ENCODE data around the gene SPACA4. TPM values are rescaled to one million over a fixed set of nuclear protein-coding genes. Genes with fewer than 3 reads are reported as not detected.
"Not testable (repeated sequence)": the region's sequence is repeated elsewhere in the genome, so short reads cannot be mapped to it uniquely, and the experiment has no call there.

SPACA4 gene
- total and polyA plus RNA-seq, 7 experiments from 2014 or later = not detected

DNA sequence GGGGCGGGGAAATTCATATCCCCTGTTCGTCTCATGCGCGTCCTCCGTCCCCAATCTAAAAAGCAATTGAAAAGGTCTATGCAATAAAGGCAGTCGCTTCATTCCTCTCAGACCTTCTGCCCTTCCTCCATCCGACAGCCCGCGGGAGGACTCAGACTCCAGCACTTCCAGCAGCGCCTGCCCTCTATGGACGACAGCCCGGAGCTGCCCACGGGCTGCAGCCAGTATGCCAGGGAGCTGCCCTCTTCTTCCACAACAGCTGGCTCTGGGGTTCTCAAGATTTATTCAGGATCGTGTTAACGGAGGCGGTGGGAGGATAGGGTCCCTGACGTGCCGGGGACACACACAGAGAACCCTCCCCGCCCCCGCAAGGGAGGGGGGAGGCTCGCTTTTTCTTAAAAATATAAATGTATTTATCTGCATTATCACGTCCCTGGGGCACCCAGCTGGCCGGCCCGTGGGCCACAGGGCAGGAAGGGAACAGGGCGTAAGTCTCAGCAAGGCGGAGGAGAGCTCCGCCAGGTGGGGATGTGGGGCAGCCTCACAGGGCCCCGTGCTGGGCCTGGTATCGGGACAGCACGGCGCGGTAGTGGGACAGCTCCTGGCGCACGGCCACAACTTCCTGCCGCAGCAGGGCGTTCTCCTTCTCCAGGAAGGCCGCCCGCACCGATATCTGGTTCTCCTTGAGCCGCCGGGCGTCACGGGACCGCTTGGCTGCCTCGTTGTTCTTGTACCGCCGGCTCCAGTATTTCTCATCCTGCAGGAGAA is 23.9 kb downstream of the SPACA4 start:
- Histone ChIP-seq H3K27me3 (ENCODE audit: control insufficient read depth in 2 of 2, insufficient read depth in 2 of 2, low read length in 2 of 2) (no peaks in the 10 kb centered on the region), H3K36me3 (ENCODE audit: control insufficient read depth in 2 of 3, insufficient read depth in 3 of 3, low read length in 3 of 3) (peaks cover 4 to 65% (median 11%) of the 10 kb centered on the region in 3 experiments), H3K4me3 (ENCODE audit: low read length) (no peak overlapping the region), H3K27ac (ENCODE audit: low read depth, low read length) (peak overlapping the region; percentile 11), H3K9me3 (ENCODE audit: control insufficient read depth in 2 of 3, low read length in 3 of 3) (no peaks in the 10 kb centered on the region), H3K4me1 (ENCODE audit: control insufficient read depth in 2 of 2, insufficient read depth in 2 of 2, low read length in 2 of 2) (peaks cover 29 to 32% of the 10 kb centered on the region in 2 donors)
- POLR2A ChIA-PET = interaction anchor here (0.7 to 7.5 kb wide), 5 partner anchors 8 to 107 kb away, joined by 3 to 73 read pairs (median 6); partner anchors contain the start of genes CA11, RPL18 and SPHK2
- peaks cover 0 to 13% (median 4%) of the 10 kb centered on the region in 5 donors for H3K36me3 Mint-ChIP-seq
- DNase-seq (no peak), ATAC-seq (no peak)
- no peaks in the 10 kb centered on the region for H3K27me3 Mint-ChIP-seq
- CTCF ChIA-PET = no interaction called here
- peaks cover 4 to 45% (median 34%) of the 10 kb centered on the region in 7 donors for H3K4me1 Mint-ChIP-seq
- H3K9me3 Mint-ChIP-seq = peaks cover 0 to 5% (median 0%) of the 10 kb centered on the region in 11 donors
- peak overlapping the region in 4 of 10 donors; percentile 23 to 38 (median 32) for H3K4me3 Mint-ChIP-seq
- intact Hi-C loops (cut with micrococcal nuclease) = loop anchor here (10.0 kb wide), 3 partner anchors 484 to 1244 kb away; partner anchors contain the start of genes AKT1S1 (in 1 of the 2), C19orf73 (in 1 of the 2), LIN7B (in 1 of the 2) and PPFIA3 (in 1 of the 2)
- H3K27ac Mint-ChIP-seq = peak overlapping the region in 5 of 9 donors; percentile 41 to 79 (median 56)

DNA sequence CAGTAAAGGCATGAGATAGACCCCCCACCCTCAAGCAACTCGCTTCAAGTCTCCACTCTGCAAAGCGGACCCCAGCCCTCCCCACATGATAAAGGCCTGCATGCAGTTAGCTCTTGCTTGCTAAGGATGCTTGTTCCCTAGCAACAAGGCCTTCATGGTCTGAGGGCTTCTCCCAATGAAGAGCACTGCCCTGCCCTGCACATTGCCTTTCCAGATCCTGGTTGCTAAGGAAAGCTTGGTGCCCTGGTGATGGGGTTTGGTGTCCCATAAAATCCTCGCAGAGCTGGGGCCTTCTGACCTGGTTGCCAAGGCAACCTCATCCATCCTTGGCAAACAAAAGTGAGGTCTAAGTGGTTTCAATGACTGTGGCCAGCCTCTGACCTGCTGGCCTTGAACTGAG is 24.7 kb downstream of the SPACA4 start:
- POLR2A ChIA-PET = interaction anchor here (0.6 to 7.5 kb wide), 5 partner anchors 8 to 267 kb away, joined by 3 to 73 read pairs (median 5); partner anchors contain the start of genes RPL18, SPHK2, SYNGR4 and TMEM143
- peak overlapping the region in 2 of 10 donors; percentile 23 to 37 for H3K4me3 Mint-ChIP-seq
- peaks cover 0 to 8% (median 0%) of the 10 kb centered on the region in 11 donors for H3K9me3 Mint-ChIP-seq
- Histone ChIP-seq H3K4me3 (ENCODE audit: low read length) (no peak overlapping the region), H3K4me1 (ENCODE audit: control insufficient read depth in 2 of 2, insufficient read depth in 2 of 2, low read length in 2 of 2) (peaks cover 29 to 32% of the 10 kb centered on the region in 2 donors), H3K36me3 (ENCODE audit: control insufficient read depth in 2 of 3, insufficient read depth in 3 of 3, low read length in 3 of 3) (peaks cover 4 to 63% (median 11%) of the 10 kb centered on the region in 3 experiments), H3K27ac (ENCODE audit: low read depth, low read length) (peak overlapping the region; percentile 29), H3K9me3 (ENCODE audit: control insufficient read depth in 2 of 3, low read length in 3 of 3) (no peaks in the 10 kb centered on the region), H3K27me3 (ENCODE audit: control insufficient read depth in 2 of 2, insufficient read depth in 2 of 2, low read length in 2 of 2) (no peaks in the 10 kb centered on the region)
- H3K27me3 Mint-ChIP-seq = no peaks in the 10 kb centered on the region
- peaks cover 0 to 13% (median 4%) of the 10 kb centered on the region in 5 donors for H3K36me3 Mint-ChIP-seq
- CTCF ChIA-PET = no interaction called here
- H3K27ac Mint-ChIP-seq = peak overlapping the region in 8 of 9 donors; percentile 2 to 79 (median 48)
- peaks cover 4 to 44% (median 34%) of the 10 kb centered on the region in 7 donors for H3K4me1 Mint-ChIP-seq
- intact Hi-C loops (cut with micrococcal nuclease) = loop anchor here (10.0 kb wide), 3 partner anchors 484 to 1244 kb away; partner anchors contain the start of genes AKT1S1 (in 1 of the 2), C19orf73 (in 1 of the 2), LIN7B (in 1 of the 2) and PPFIA3 (in 1 of the 2)
- DNase-seq = peak in 1 of 9 donors; percentile 7
- no peak for ATAC-seq

DNA sequence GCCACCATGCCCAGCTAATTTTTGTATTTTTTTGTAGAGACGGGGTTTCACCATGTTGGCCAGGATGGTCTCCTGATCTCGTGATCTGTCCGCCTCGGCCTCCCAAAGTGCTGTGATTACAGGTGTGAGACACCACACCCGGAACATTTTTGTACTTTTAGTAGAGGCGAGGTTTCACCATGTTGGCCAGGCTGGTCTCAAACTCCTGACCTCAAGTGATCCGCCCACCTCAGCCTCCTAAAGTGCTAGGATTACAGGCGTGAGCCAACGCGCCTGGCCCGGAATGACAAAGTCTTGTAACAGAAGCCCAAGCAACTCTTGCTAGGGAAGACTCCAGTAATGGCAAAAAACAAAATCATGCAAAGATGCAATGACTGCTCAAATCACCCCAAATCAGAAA is 25.7 kb downstream of the SPACA4 start:
- Histone ChIP-seq H3K27ac (ENCODE audit: low read depth, low read length) (peak overlapping the region; percentile 88), H3K4me1 (ENCODE audit: control insufficient read depth in 2 of 2, insufficient read depth in 2 of 2, low read length in 2 of 2) (peaks cover 26 to 32% of the 10 kb centered on the region in 2 donors), H3K36me3 (ENCODE audit: control insufficient read depth in 2 of 3, insufficient read depth in 3 of 3, low read length in 3 of 3) (peaks cover 4 to 70% (median 11%) of the 10 kb centered on the region in 3 experiments)
- H3K27me3 Mint-ChIP-seq; CTCF ChIA-PET; H3K4me3 ChIP-seq (ENCODE audit: low read length); H3K9me3 ChIP-seq (ENCODE audit: control insufficient read depth in 2 of 3, low read length in 3 of 3); H3K9me3 Mint-ChIP-seq; H3K27me3 ChIP-seq (ENCODE audit: control insufficient read depth in 2 of 2, insufficient read depth in 2 of 2, low read length in 2 of 2); DNase-seq; ATAC-seq: not testable (repeated sequence)
- peak overlapping the region in 9 of 10 donors; percentile 29 to 100 (median 52) for H3K4me3 Mint-ChIP-seq
- H3K27ac Mint-ChIP-seq = peak overlapping the region; percentile 21 to 95 (median 66)
- peaks cover 4 to 39% (median 33%) of the 10 kb centered on the region in 7 donors for H3K4me1 Mint-ChIP-seq
- POLR2A ChIA-PET = interaction anchor here (3.1 to 7.5 kb wide), 3 partner anchors 9 to 15 kb away, joined by 36 to 73 read pairs (median 66); partner anchors contain the start of genes CA11, RPL18 and SPHK2
- intact Hi-C loops (cut with micrococcal nuclease) = loop anchor here (10.0 kb wide), 3 partner anchors 483 to 1243 kb away; partner anchors contain the start of genes AKT1S1 (in 1 of the 2), C19orf73 (in 1 of the 2), LIN7B (in 1 of the 2) and PPFIA3 (in 1 of the 2)
- peaks cover 0 to 13% (median 4%) of the 10 kb centered on the region in 5 donors for H3K36me3 Mint-ChIP-seq

DNA sequence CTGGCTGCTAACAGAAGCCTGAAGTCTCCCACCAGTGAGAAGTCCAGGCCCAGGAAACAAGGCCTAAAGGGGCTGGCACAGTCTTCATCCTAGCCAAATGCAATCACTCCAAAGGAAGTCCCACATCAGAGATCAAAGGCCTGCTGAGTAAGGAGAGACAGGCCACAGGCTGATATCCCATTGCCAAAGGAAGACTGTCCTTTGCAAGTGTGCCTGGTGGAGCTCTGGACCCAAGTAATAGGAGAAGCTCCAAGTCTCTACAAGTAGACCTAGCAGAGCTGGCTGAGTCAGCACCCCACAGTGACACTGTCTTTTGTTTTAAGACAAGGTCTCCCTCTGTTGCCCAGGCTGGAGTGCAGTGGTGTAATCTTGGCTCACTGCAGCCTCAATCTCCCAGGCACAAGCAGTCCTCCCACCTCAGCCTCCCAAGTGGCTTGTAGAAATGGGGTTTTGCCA is 26.2 kb downstream of the SPACA4 start:
- intact Hi-C loops (cut with micrococcal nuclease) = loop anchor here (10.0 kb wide), 3 partner anchors 482 to 1242 kb away; partner anchors contain the start of genes AKT1S1 (in 1 of the 2), C19orf73 (in 1 of the 2), LIN7B (in 1 of the 2) and PPFIA3 (in 1 of the 2)
- CTCF ChIA-PET = interaction anchor here (1.3 kb wide), 1 partner anchor 12 kb away, joined by 3 read pairs; no protein-coding TSS in a partner anchor

DNA sequence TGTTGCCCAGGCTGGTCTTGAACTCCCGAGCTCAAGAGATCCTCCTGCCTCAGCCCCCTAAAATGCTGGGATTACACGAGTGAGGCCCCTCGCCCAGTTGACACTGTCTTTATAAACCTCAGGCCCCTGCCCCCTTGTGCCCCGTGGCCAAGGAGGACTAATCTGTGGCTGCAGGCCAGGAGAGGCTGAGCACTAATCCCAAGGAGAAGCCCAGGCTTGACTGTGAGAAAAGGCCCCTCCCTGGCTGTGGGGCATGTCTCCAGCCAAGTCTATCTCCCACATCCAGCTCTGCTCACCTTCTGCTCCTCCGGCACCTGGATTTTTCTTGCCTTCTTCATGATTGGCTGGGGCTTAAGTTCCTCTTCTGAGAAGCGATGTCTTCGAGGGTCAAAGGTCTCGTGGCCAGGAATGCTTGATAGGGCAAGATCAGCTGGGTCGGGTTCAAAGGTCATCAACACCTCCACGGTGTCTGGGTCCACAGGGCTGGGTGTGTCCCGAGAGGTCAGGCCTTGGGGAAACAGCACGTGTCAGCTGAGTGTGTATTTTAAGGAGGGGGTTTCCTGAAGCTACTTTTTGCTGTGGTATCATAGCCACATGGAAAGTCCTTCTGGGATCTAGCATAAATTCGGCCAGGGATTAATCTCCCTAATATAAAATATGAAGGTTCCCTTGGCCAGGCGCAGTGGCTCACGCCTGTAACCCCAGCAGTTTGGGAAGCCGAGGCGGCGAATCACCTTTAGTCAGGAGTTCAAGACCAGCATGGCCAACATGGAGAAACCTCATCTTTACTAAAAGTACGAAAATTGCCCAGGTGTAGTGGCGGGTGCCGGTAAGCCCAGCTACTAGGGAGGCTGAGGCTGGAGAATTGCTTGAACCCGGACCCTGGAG is 26.9 kb downstream of the SPACA4 start:
- no peak for ATAC-seq
- peak overlapping the region in 8 of 10 donors; percentile 21 to 100 (median 88) for H3K4me3 Mint-ChIP-seq
- H3K9me3 ChIP-seq (ENCODE audit: control insufficient read depth in 2 of 3, low read length in 3 of 3) = no peaks in the 10 kb centered on the region
- H3K4me3 ChIP-seq (ENCODE audit: low read length) = peak overlapping the region; percentile 89
- intact Hi-C loops (cut with micrococcal nuclease) = loop anchor here (2.0 to 10.0 kb wide), 4 partner anchors 481 to 1241 kb away; partner anchors contain the start of genes C19orf73 (in 2 of the 2), PPFIA3 (in 2 of the 2), AKT1S1 (in 1 of the 2) and LIN7B (in 1 of the 2)
- peaks cover 4 to 63% (median 11%) of the 10 kb centered on the region in 3 experiments for H3K36me3 ChIP-seq (ENCODE audit: control insufficient read depth in 2 of 3, insufficient read depth in 3 of 3, low read length in 3 of 3)
- peaks cover 8 to 42% (median 37%) of the 10 kb centered on the region in 7 donors for H3K4me1 Mint-ChIP-seq
- peaks cover 0 to 13% (median 5%) of the 10 kb centered on the region in 5 donors for H3K36me3 Mint-ChIP-seq
- no peaks in the 10 kb centered on the region for H3K27me3 Mint-ChIP-seq
- peak overlapping the region; percentile 88 for H3K27ac ChIP-seq (ENCODE audit: low read depth, low read length)
- peak overlapping the region in 8 of 9 donors; percentile 84 to 97 (median 94) for H3K27ac Mint-ChIP-seq
- no peaks in the 10 kb centered on the region for H3K27me3 ChIP-seq (ENCODE audit: control insufficient read depth in 2 of 2, insufficient read depth in 2 of 2, low read length in 2 of 2)
- POLR2A ChIA-PET = interaction anchor here (0.6 to 7.5 kb wide), 13 partner anchors 10 to 1502 kb away, joined by 3 to 73 read pairs (median 4); partner anchors contain the start of genes CA11, RPL18, SAE1 and SPHK2
- CTCF ChIA-PET = interaction anchor here (1.0 to 1.3 kb wide), 3 partner anchors 10 to 13 kb away, joined by 3 to 4 read pairs (median 3); no protein-coding TSS in a partner anchor
- peaks cover 24 to 34% of the 10 kb centered on the region in 2 donors for H3K4me1 ChIP-seq (ENCODE audit: control insufficient read depth in 2 of 2, insufficient read depth in 2 of 2, low read length in 2 of 2)
- DNase-seq = no peak
- H3K9me3 Mint-ChIP-seq = peaks cover 0 to 8% (median 0%) of the 10 kb centered on the region in 11 donors

More for the DNA sequence above, 26.2 kb downstream of the SPACA4 start:
- Histone ChIP-seq H3K27me3 (ENCODE audit: control insufficient read depth in 2 of 2, insufficient read depth in 2 of 2, low read length in 2 of 2) (no peaks in the 10 kb centered on the region), H3K9me3 (ENCODE audit: control insufficient read depth in 2 of 3, low read length in 3 of 3) (no peaks in the 10 kb centered on the region), H3K27ac (ENCODE audit: low read depth, low read length) (peak overlapping the region; percentile 88), H3K36me3 (ENCODE audit: control insufficient read depth in 2 of 3, insufficient read depth in 3 of 3, low read length in 3 of 3) (peaks cover 4 to 70% (median 11%) of the 10 kb centered on the region in 3 experiments), H3K4me1 (ENCODE audit: control insufficient read depth in 2 of 2, insufficient read depth in 2 of 2, low read length in 2 of 2) (peaks cover 23 to 32% of the 10 kb centered on the region in 2 donors), H3K4me3 (ENCODE audit: low read length) (no peak overlapping the region)
- no peak for ATAC-seq
- Mint-ChIP-seq H3K4me3 (peak overlapping the region in 9 of 10 donors; percentile 29 to 100 (median 52)), H3K36me3 (peaks cover 0 to 13% (median 4%) of the 10 kb centered on the region in 5 donors), H3K9me3 (peaks cover 0 to 8% (median 0%) of the 10 kb centered on the region in 11 donors), H3K27ac (peak overlapping the region; percentile 21 to 95 (median 66)), H3K27me3 (no peaks in the 10 kb centered on the region), H3K4me1 (peaks cover 4 to 39% (median 34%) of the 10 kb centered on the region in 7 donors)
- POLR2A ChIA-PET = interaction anchor here (0.6 to 7.5 kb wide), 8 partner anchors 10 to 1502 kb away, joined by 3 to 73 read pairs (median 4); partner anchors contain the start of genes CA11, RPL18, SAE1 and SPHK2
- DNase-seq = no peak

All from naive thymus-derived CD4-positive, alpha-beta T cell (primary cell).